ENCODE measurements around the gene MTPN.

Gene MTPN

GRCh38 chr7:136015638-136016037 lies 38.5 kb upstream of the MTPN start:
- no peak for TF ChIP-seq CTCF (IDR thresholded peaks at IDR 0.05; ENCODE audit: insufficient read depth, low read depth, low read length, missing control alignments)
- no peak overlapping the region for H3K4me3 ChIP-seq (ENCODE audit: low read length)
- no peak for DNase-seq (ENCODE audit: low read depth)

- no peak for TF ChIP-seq CTCF (IDR thresholded peaks at IDR 0.05; ENCODE audit: insufficient read depth, low read depth, low read length, missing control alignments)
- H3K4me3 ChIP-seq (ENCODE audit: low read length) = no peak overlapping the region
- DNase-seq (ENCODE audit: low read depth) = no peak
These were observed 37.5 kb upstream of the MTPN start for GRCh38 chr7:136014659-136015058.

DNA sequence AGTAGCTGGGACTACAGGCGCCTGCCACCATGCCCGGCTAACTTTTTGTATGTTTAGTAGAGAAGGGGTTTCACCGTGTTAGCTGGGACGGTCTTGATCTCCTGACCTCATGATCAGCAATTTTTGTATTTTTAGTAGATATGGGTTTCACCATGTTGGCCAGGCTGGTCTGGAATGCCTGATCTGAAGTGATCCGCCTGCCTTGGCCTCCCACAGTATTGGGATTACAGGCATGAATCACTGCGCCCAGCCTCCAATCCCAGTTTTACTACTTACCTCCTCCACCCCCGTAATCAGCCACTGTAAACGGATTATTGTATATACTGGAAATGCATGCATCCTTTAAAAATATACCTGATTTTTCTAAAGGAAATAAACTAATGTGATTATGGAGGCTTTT lies 35.1 kb upstream of the MTPN start:
- DNase-seq (ENCODE audit: low read depth) = no peak
- no peak for TF ChIP-seq CTCF (IDR thresholded peaks at IDR 0.05; ENCODE audit: insufficient read depth, low read depth, low read length, missing control alignments)
- no peak overlapping the region for H3K4me3 ChIP-seq (ENCODE audit: low read length)

DNA sequence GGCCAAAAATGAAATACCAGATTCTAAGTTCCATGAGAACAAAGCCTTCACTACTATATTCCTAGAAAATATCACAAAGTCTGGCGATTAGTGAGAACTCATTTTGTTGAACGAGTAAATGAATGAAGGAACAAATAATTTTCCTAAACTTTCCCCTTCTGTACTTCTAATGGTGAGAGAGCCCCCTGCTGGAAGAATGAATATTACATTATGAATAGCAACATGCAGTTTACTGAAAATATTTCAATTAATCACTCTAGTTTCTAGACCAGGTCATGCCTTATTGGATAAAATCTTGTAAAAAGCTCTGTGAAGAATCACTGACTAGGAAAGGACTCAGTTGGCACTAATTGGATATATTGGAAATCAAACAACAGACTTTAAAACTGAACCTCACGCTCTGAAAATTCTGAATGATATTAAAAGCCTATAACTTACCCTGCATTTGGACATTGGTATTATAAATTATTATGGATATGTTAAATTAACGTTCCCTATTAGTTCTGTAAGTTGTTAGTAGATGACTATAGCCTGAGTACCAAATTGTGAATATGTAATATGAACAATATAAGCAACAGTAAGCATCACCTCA lies 32.4 kb upstream of the MTPN start:
- no peak overlapping the region for H3K4me3 ChIP-seq (ENCODE audit: low read length)
- peak; percentile 60 for DNase-seq (ENCODE audit: low read depth)

DNA sequence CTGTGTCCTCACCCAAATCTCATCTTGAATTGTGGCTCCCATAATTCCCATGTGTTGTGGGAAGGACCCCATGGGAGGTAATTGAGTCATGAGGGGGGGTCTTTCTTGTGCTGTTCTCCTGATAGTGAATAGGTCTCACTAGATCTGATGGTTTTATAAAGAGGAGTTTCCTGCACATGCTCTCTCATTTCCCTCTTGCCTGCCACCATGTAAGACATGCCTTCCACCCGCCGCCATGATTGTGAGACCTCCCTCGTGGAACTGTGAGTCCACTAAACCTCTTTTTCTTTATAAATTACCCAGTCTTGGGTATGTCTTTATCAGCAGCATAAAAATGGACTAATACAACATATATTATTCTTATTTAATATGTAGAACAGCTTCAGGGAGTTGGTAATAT lies 29.0 kb upstream of the MTPN start:
- no peak for TF ChIP-seq CTCF (IDR thresholded peaks at IDR 0.05; ENCODE audit: insufficient read depth, low read depth, low read length, missing control alignments)
- no peak for DNase-seq (ENCODE audit: low read depth)
- no peak overlapping the region for H3K4me3 ChIP-seq (ENCODE audit: low read length)

More for the DNA sequence above, 32.4 kb upstream of the MTPN start:
- peak; percentile 53 for TF ChIP-seq CTCF (IDR thresholded peaks at IDR 0.05; ENCODE audit: insufficient read depth, low read depth, low read length, missing control alignments)

DNA sequence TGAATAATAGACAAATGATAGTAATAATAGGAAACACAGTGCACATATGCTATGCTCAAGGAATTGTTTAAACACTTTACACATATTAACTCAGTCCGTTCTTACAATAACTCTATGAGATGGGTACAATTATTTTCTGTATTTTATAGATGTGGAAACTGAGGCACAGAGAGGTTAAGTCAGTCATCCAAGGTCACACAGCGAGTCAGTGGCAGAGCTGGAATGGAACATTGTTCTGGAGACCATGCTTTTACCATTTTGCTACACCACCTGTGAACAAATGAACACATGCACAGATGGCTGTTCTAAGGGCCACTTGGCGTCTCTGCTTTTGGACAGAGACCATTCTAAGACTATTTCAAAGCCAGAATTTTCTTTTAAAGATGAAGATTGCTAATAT lies 26.9 kb upstream of the MTPN start:
- TF ChIP-seq CTCF (IDR thresholded peaks at IDR 0.05; ENCODE audit: insufficient read depth, low read depth, low read length, missing control alignments) = no peak
- no peak for DNase-seq (ENCODE audit: low read depth)
- no peak overlapping the region for H3K4me3 ChIP-seq (ENCODE audit: low read length)

GRCh38 chr7:136002802-136003201 lies 25.6 kb upstream of the MTPN start:
- TF ChIP-seq CTCF (IDR thresholded peaks at IDR 0.05; ENCODE audit: insufficient read depth, low read depth, low read length, missing control alignments) = no peak
- H3K4me3 ChIP-seq (ENCODE audit: low read length) = no peak overlapping the region
- DNase-seq (ENCODE audit: low read depth) = no peak

Measured in epithelial cell of esophagus (primary cell).